ENCODE data around the gene MYOCD. TPM values are rescaled to one million over a fixed set of nuclear protein-coding genes. Genes with fewer than 3 reads are reported as not detected.

MYOCD gene
- total RNA-seq, 1 experiment from 2014 or later = not detected

DNA sequence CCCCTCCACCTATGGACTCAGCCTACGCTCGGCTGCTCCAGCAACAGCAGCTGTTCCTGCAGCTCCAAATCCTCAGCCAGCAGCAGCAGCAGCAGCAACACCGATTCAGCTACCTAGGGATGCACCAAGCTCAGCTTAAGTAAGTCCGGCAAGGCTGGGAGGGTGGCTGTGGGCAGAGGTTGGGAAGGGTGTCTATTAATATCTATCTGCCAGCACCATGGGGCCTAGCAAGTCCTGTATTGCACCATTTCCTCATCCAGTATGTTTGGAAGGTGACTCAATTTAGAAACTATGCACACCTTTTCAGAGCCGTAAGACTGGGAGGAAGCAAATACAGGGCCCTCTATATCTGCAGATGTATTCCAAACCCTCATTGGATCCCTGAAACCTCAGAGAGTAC, 78.6 kb downstream of the MYOCD start:
- no TSS peak for BruUV-seq (replicated peaks)
- intact Hi-C loops (cut with micrococcal nuclease; ENCODE audit: unreplicated experiment) (no loop called here), in situ Hi-C loops (cut with HindIII; ENCODE audit: low pct_unique_long_range_greater_than_20kb, low sequenced_read_pairs) (no loop called here)
- Histone ChIP-seq H3K27ac (ENCODE audit: low read length) (no peak overlapping the region), H3K27me3 (ENCODE audit: control insufficient read depth, insufficient read depth, low read length) (no peaks in the 10 kb centered on the region), H3K4me1 (ENCODE audit: control insufficient read depth, insufficient read depth, low read length) (no peaks in the 10 kb centered on the region), H3K36me3 (ENCODE audit: control insufficient read depth, insufficient read depth, low read length) (no peaks in the 10 kb centered on the region), H3K9me3 (ENCODE audit: control insufficient read depth, insufficient read depth, low read depth, low read length) (no peaks in the 10 kb centered on the region), H3K4me3 (ENCODE audit: low read depth in 2 of 2, low read length in 2 of 2) (no peak overlapping the region)
- no peak for TF ChIP-seq SIN3A (IDR thresholded peaks at IDR 0.05; ENCODE audit: borderline replicate concordance, insufficient read depth, low read depth, low read length)
- ChIA-PET POLR2A (no interaction called here), CTCF (no interaction called here)
- DNase-seq (ENCODE audit: low read depth, low spot score) = no peak
- no peak for ATAC-seq

GRCh38 chr17:12744786-12745185, 79.1 kb downstream of the MYOCD start:
- intact Hi-C loops (cut with micrococcal nuclease; ENCODE audit: unreplicated experiment) = no loop called here
- ChIA-PET CTCF (no interaction called here), POLR2A (no interaction called here)
- Histone ChIP-seq H3K36me3 (ENCODE audit: control insufficient read depth, insufficient read depth, low read length) (no peaks in the 10 kb centered on the region), H3K27me3 (ENCODE audit: control insufficient read depth, insufficient read depth, low read length) (no peaks in the 10 kb centered on the region), H3K4me1 (ENCODE audit: control insufficient read depth, insufficient read depth, low read length) (no peaks in the 10 kb centered on the region), H3K9me3 (ENCODE audit: control insufficient read depth, insufficient read depth, low read depth, low read length) (no peaks in the 10 kb centered on the region), H3K27ac (ENCODE audit: low read length) (no peak overlapping the region), H3K4me3 (ENCODE audit: low read depth in 2 of 2, low read length in 2 of 2) (no peak overlapping the region)
- no peak for ATAC-seq
- in situ Hi-C loops (cut with HindIII; ENCODE audit: low pct_unique_long_range_greater_than_20kb, low sequenced_read_pairs) = no loop called here
- DNase-seq (ENCODE audit: low read depth, low spot score) = no peak
- TF ChIP-seq SIN3A (IDR thresholded peaks at IDR 0.05; ENCODE audit: borderline replicate concordance, insufficient read depth, low read depth, low read length) = no peak
- TF ChIP-seq, protein P1, sequence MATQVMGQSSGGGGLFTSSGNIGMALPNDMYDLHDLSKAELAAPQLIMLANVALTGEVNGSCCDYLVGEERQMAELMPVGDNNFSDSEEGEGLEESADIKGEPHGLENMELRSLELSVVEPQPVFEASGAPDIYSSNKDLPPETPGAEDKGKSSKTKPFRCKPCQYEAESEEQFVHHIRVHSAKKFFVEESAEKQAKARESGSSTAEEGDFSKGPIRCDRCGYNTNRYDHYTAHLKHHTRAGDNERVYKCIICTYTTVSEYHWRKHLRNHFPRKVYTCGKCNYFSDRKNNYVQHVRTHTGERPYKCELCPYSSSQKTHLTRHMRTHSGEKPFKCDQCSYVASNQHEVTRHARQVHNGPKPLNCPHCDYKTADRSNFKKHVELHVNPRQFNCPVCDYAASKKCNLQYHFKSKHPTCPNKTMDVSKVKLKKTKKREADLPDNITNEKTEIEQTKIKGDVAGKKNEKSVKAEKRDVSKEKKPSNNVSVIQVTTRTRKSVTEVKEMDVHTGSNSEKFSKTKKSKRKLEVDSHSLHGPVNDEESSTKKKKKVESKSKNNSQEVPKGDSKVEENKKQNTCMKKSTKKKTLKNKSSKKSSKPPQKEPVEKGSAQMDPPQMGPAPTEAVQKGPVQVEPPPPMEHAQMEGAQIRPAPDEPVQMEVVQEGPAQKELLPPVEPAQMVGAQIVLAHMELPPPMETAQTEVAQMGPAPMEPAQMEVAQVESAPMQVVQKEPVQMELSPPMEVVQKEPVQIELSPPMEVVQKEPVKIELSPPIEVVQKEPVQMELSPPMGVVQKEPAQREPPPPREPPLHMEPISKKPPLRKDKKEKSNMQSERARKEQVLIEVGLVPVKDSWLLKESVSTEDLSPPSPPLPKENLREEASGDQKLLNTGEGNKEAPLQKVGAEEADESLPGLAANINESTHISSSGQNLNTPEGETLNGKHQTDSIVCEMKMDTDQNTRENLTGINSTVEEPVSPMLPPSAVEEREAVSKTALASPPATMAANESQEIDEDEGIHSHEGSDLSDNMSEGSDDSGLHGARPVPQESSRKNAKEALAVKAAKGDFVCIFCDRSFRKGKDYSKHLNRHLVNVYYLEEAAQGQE (IDR thresholded peaks at IDR 0.05; ENCODE audit: insufficient read depth in 1 of 2, low read depth in 2 of 2, low read length in 1 of 2) = no peak
- TF ChIP-seq TCF7L2 (IDR thresholded peaks at IDR 0.05; ENCODE audit: low read depth, low read length) = no peak
- no peak for TF ChIP-seq POLR2AphosphoS5 (IDR thresholded peaks at IDR 0.05; ENCODE audit: low read depth, low read length)
- TF ChIP-seq, protein P2, sequence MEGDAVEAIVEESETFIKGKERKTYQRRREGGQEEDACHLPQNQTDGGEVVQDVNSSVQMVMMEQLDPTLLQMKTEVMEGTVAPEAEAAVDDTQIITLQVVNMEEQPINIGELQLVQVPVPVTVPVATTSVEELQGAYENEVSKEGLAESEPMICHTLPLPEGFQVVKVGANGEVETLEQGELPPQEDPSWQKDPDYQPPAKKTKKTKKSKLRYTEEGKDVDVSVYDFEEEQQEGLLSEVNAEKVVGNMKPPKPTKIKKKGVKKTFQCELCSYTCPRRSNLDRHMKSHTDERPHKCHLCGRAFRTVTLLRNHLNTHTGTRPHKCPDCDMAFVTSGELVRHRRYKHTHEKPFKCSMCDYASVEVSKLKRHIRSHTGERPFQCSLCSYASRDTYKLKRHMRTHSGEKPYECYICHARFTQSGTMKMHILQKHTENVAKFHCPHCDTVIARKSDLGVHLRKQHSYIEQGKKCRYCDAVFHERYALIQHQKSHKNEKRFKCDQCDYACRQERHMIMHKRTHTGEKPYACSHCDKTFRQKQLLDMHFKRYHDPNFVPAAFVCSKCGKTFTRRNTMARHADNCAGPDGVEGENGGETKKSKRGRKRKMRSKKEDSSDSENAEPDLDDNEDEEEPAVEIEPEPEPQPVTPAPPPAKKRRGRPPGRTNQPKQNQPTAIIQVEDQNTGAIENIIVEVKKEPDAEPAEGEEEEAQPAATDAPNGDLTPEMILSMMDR (IDR thresholded peaks at IDR 0.05) = no peak
- BruUV-seq (replicated peaks) = no TSS peak

GRCh38 chr17:12745486-12745885, 79.8 kb downstream of the MYOCD start:
- Histone ChIP-seq H3K36me3 (ENCODE audit: control insufficient read depth, insufficient read depth, low read length) (no peaks in the 10 kb centered on the region), H3K4me3 (ENCODE audit: low read depth in 2 of 2, low read length in 2 of 2) (no peak overlapping the region), H3K4me1 (ENCODE audit: control insufficient read depth, insufficient read depth, low read length) (no peaks in the 10 kb centered on the region), H3K27me3 (ENCODE audit: control insufficient read depth, insufficient read depth, low read length) (no peaks in the 10 kb centered on the region), H3K27ac (ENCODE audit: low read length) (no peak overlapping the region), H3K9me3 (ENCODE audit: control insufficient read depth, insufficient read depth, low read depth, low read length) (no peaks in the 10 kb centered on the region)
- no TSS peak for BruUV-seq (replicated peaks)
- ATAC-seq (no peak), DNase-seq (ENCODE audit: low read depth, low spot score) (no peak)
- ChIA-PET CTCF (no interaction called here), POLR2A (no interaction called here)
- TF ChIP-seq, protein P2 (IDR thresholded peaks at IDR 0.05) = no peak
- no peak for TF ChIP-seq TCF7L2 (IDR thresholded peaks at IDR 0.05; ENCODE audit: low read depth, low read length)
- TF ChIP-seq, protein P1 (IDR thresholded peaks at IDR 0.05; ENCODE audit: insufficient read depth in 1 of 2, low read depth in 2 of 2, low read length in 1 of 2) = no peak
- TF ChIP-seq SIN3A (IDR thresholded peaks at IDR 0.05; ENCODE audit: borderline replicate concordance, insufficient read depth, low read depth, low read length) = no peak
- no peak for TF ChIP-seq POLR2AphosphoS5 (IDR thresholded peaks at IDR 0.05; ENCODE audit: low read depth, low read length)
- in situ Hi-C loops (cut with HindIII; ENCODE audit: low pct_unique_long_range_greater_than_20kb, low sequenced_read_pairs) = no loop called here
- intact Hi-C loops (cut with micrococcal nuclease; ENCODE audit: unreplicated experiment) = no loop called here

Data from Panc1 (cell line).